Skeletal muscle satellite cell (primary cell): ENCODE measurements around the gene SLC6A3.
"Not testable (repeated sequence)": the region's sequence is repeated elsewhere in the genome, so short reads cannot be mapped to it uniquely, and the experiment has no call there.

Experiments
- H3K27me3 ChIP-seq: 2 replicates; pipeline ENCODE4 v1.7.0; 2013; ENCODE audit warnings: low read length; ENCODE audit not compliant: control insufficient read depth, insufficient read depth
- H3K36me3 ChIP-seq: 2 replicates; pipeline ENCODE4 v1.7.0; 2013; ENCODE audit warnings: mild to moderate bottlenecking, control low read depth, low read length; ENCODE audit not compliant: insufficient read depth
- H3K4me1 ChIP-seq: 2 replicates; pipeline ENCODE4 v1.7.0; 2013; ENCODE audit warnings: low read length; ENCODE audit not compliant: control insufficient read depth, insufficient read depth
- H3K4me2 ChIP-seq: 2 replicates; pipeline ENCODE4 v1.7.0; 2013; ENCODE audit warnings: mild to moderate bottlenecking, low read length
- H3K4me3 ChIP-seq: 2 replicates; pipeline ENCODE4 v1.7.0; 2013; ENCODE audit warnings: low read length
- H3K9ac ChIP-seq: 2 replicates; pipeline ENCODE4 v1.7.0; 2013; ENCODE audit warnings: mild to moderate bottlenecking, low read depth, low read length, moderate library complexity
- H3K9me3 ChIP-seq: replicated peaks from 2 replicates; pipeline ENCODE4 v1.7.0; 2013; ENCODE audit warnings: mild to moderate bottlenecking, control low read depth, low read length

The SLC6A3 gene

GRCh38 chr5:1362242-1363015 is 82.8 kb downstream of the SLC6A3 start:
- H3K4me1 ChIP-seq = no peaks in the 10 kb centered on the region
- H3K27me3 ChIP-seq = peaks cover 62% of the 10 kb centered on the region
- no peak overlapping the region for H3K4me3 ChIP-seq
- H3K36me3 ChIP-seq = no peaks in the 10 kb centered on the region
- no peak overlapping the region for H3K9ac ChIP-seq
- H3K9me3 ChIP-seq = no peaks in the 10 kb centered on the region
- H3K4me2 ChIP-seq = no peak overlapping the region

GRCh38 chr5:1360861-1361260 is 84.4 kb downstream of the SLC6A3 start:
- H3K36me3 ChIP-seq = no peaks in the 10 kb centered on the region
- no peaks in the 10 kb centered on the region for H3K4me1 ChIP-seq
- H3K27me3 ChIP-seq = peaks cover 62% of the 10 kb centered on the region
- H3K9me3 ChIP-seq = no peaks in the 10 kb centered on the region
- no peak overlapping the region for H3K4me3 ChIP-seq
- H3K4me2 ChIP-seq = no peak overlapping the region
- H3K9ac ChIP-seq = no peak overlapping the region

- H3K4me1 ChIP-seq, H3K9me3 ChIP-seq, H3K4me3 ChIP-seq, H3K36me3 ChIP-seq, H3K9ac ChIP-seq, H3K4me2 ChIP-seq: not testable (repeated sequence)
- peaks cover 63% of the 10 kb centered on the region for H3K27me3 ChIP-seq
These were observed 84.9 kb downstream of the SLC6A3 start for GRCh38 chr5:1360367-1360766.

GRCh38 chr5:1359713-1360112 is 85.5 kb downstream of the SLC6A3 start:
- no peak overlapping the region for H3K9ac ChIP-seq
- no peaks in the 10 kb centered on the region for H3K4me1 ChIP-seq
- H3K27me3 ChIP-seq = peaks cover 63% of the 10 kb centered on the region
- no peak overlapping the region for H3K4me3 ChIP-seq
- no peak overlapping the region for H3K4me2 ChIP-seq
- H3K9me3 ChIP-seq = no peaks in the 10 kb centered on the region
- H3K36me3 ChIP-seq = no peaks in the 10 kb centered on the region

- no peak overlapping the region for H3K9ac ChIP-seq
- no peak overlapping the region for H3K4me3 ChIP-seq
- no peaks in the 10 kb centered on the region for H3K9me3 ChIP-seq
- H3K4me2 ChIP-seq = no peak overlapping the region
- no peaks in the 10 kb centered on the region for H3K4me1 ChIP-seq
- peaks cover 59% of the 10 kb centered on the region for H3K27me3 ChIP-seq
- no peaks in the 10 kb centered on the region for H3K36me3 ChIP-seq
These were observed 86.1 kb downstream of the SLC6A3 start for GRCh38 chr5:1359031-1359645.

- no peaks in the 10 kb centered on the region for H3K9me3 ChIP-seq
- no peaks in the 10 kb centered on the region for H3K4me1 ChIP-seq
- H3K4me2 ChIP-seq = no peak overlapping the region
- no peaks in the 10 kb centered on the region for H3K36me3 ChIP-seq
- no peak overlapping the region for H3K9ac ChIP-seq
- peaks cover 58% of the 10 kb centered on the region for H3K27me3 ChIP-seq
- H3K4me3 ChIP-seq = no peak overlapping the region
These were observed 86.6 kb downstream of the SLC6A3 start for GRCh38 chr5:1358726-1359025.

- Histone ChIP-seq H3K27me3 (peaks cover 58% of the 10 kb centered on the region), H3K9ac (no peak overlapping the region), H3K4me3 (no peak overlapping the region), H3K36me3 (no peaks in the 10 kb centered on the region), H3K4me2 (no peak overlapping the region), H3K9me3 (no peaks in the 10 kb centered on the region), H3K4me1 (no peaks in the 10 kb centered on the region)
These were observed 87.1 kb downstream of the SLC6A3 start for GRCh38 chr5:1357946-1358725.

GRCh38 chr5:1356873-1357787 is 88.1 kb downstream of the SLC6A3 start:
- H3K4me2 ChIP-seq = no peak overlapping the region
- H3K27me3 ChIP-seq = peaks cover 55% of the 10 kb centered on the region
- no peaks in the 10 kb centered on the region for H3K4me1 ChIP-seq
- no peak overlapping the region for H3K9ac ChIP-seq
- no peak overlapping the region for H3K4me3 ChIP-seq
- no peaks in the 10 kb centered on the region for H3K9me3 ChIP-seq
- no peaks in the 10 kb centered on the region for H3K36me3 ChIP-seq

GRCh38 chr5:1354576-1354975 is 90.7 kb downstream of the SLC6A3 start:
- Histone ChIP-seq H3K4me2 (no peak overlapping the region), H3K27me3 (peaks cover 44% of the 10 kb centered on the region)

GRCh38 chr5:1352231-1353219 is 92.7 kb downstream of the SLC6A3 start:
- Histone ChIP-seq H3K9me3 (no peaks in the 10 kb centered on the region), H3K4me2 (no peak overlapping the region), H3K27me3 (peaks cover 26% of the 10 kb centered on the region), H3K4me1 (no peaks in the 10 kb centered on the region), H3K36me3 (no peaks in the 10 kb centered on the region), H3K4me3 (no peak overlapping the region), H3K9ac (no peak overlapping the region)

More at GRCh38 chr5:1354576-1354975, 90.7 kb downstream of the SLC6A3 start:
- Histone ChIP-seq H3K4me1 (no peaks in the 10 kb centered on the region), H3K9ac (no peak overlapping the region), H3K9me3 (no peaks in the 10 kb centered on the region), H3K36me3 (no peaks in the 10 kb centered on the region), H3K4me3 (no peak overlapping the region)
